GM21447 (cell line): ENCODE measurements around the gene BBS9.
"Not testable (repeated sequence)": the region's sequence is repeated elsewhere in the genome, so short reads cannot be mapped to it uniquely, and the experiment has no call there.

Experiments used
- ATAC-seq: cut with Tn5 transposase; IDR thresholded peaks from one replicate; pipeline ENCODE4 v1.9.1; 2021; ENCODE audit not compliant: unreplicated experiment

Gene BBS9

GRCh38 chr7:33193308-33193864 lies 64.0 kb downstream of the BBS9 start:
- ATAC-seq, result no peak

GRCh38 chr7:33195264-33195663 lies 65.9 kb downstream of the BBS9 start:
- no peak for ATAC-seq

GRCh38 chr7:33196221-33196620 lies 66.9 kb downstream of the BBS9 start:
- ATAC-seq, result no peak

- ATAC-seq, result no peak
Measured at GRCh38 chr7:33200282-33200681, 70.9 kb downstream of the BBS9 start.

GRCh38 chr7:33201821-33202220 lies 72.5 kb downstream of the BBS9 start:
- ATAC-seq, result no peak

- no peak for ATAC-seq
Measured at GRCh38 chr7:33210958-33211357, 81.6 kb downstream of the BBS9 start.

- no peak for ATAC-seq
Measured at GRCh38 chr7:33212144-33212543, 82.8 kb downstream of the BBS9 start.

GRCh38 chr7:33215992-33216391 lies 86.6 kb downstream of the BBS9 start:
- no peak for ATAC-seq

GRCh38 chr7:33217595-33217994 lies 88.2 kb downstream of the BBS9 start:
- no peak for ATAC-seq

GRCh38 chr7:33218841-33219535 lies 89.6 kb downstream of the BBS9 start:
- ATAC-seq, result not testable (repeated sequence)

- ATAC-seq, result no peak
Measured at GRCh38 chr7:33220231-33220630, 90.9 kb downstream of the BBS9 start.

- ATAC-seq, result no peak
Measured at GRCh38 chr7:33221390-33221789, 92.0 kb downstream of the BBS9 start.

- no peak for ATAC-seq
Measured at GRCh38 chr7:33232632-33233145, 103.3 kb downstream of the BBS9 start.

- ATAC-seq, result no peak
Measured at GRCh38 chr7:33233659-33234058, 104.3 kb downstream of the BBS9 start.

- no peak for ATAC-seq
Measured at GRCh38 chr7:33237036-33237435, 107.7 kb downstream of the BBS9 start.

GRCh38 chr7:33243319-33243881 lies 114.0 kb downstream of the BBS9 start:
- no peak for ATAC-seq

GRCh38 chr7:33248671-33249070 lies 119.3 kb downstream of the BBS9 start:
- ATAC-seq, result no peak

GRCh38 chr7:33250421-33250871 lies 121.1 kb downstream of the BBS9 start:
- ATAC-seq, result no peak

GRCh38 chr7:33251301-33251700 lies 121.9 kb downstream of the BBS9 start:
- ATAC-seq, result no peak

GRCh38 chr7:33258491-33258951 lies 129.2 kb downstream of the BBS9 start:
- ATAC-seq, result no peak

GRCh38 chr7:33261585-33261984 lies 132.2 kb downstream of the BBS9 start:
- ATAC-seq, result no peak

- ATAC-seq, result no peak
Measured at GRCh38 chr7:33262476-33262875, 133.1 kb downstream of the BBS9 start.
